ENCODE measurements around the gene NEK1. TPM values are rescaled to one million over a fixed set of nuclear protein-coding genes. Genes with fewer than 3 reads are reported as not detected.

NEK1 gene
- total and polyA plus RNA-seq, 2 of the 8 experiments (the other 6 are each of a cell fraction or from before 2014, with no cell fraction given) = 3.9 to 11.7 TPM

DNA sequence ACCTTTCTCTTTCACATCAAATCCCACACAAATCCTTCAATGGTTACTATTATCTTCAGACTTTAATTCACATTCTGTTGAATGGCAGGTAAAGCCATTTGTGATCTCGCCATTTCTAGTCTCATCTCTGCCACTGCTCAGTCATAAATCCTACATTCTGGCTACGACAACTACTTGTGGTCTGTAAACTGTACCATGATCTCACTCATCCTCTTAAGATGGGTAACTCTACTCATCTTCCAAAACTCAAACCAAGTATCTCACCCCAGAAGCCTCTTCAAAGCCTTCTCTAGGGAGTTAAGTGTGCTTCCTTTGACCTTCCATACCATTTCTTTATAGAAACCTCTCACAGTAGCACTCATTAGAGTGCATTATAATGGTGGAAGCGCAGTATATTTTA is 101.8 kb downstream of the NEK1 start:
- no peak overlapping the region for H3K56ac ChIP-seq (replicated peaks; ENCODE audit: insufficient read length, low read depth, low read length)
- 92% methylated on average over 3 of the region's 3 CpGs; no CpG with 5 or more reads in 1 of the 2 experiments for WGBS, 2 experiments (ENCODE audit: extremely low coverage in 1 of 2, insufficient coverage in 1 of 2, insufficient read length in 1 of 2, insufficient replicate concordance in 2 of 2, low coverage in 1 of 2, low lambda C conversion rate in 2 of 2, missing lambda C conversion rate in 1 of 2)
- H3K9me3 ChIP-seq (ENCODE audit: insufficient read depth in 2 of 2, low read depth in 1 of 2, low read length in 1 of 2) = no peaks in the 10 kb centered on the region
- TF ChIP-seq POU5F1 (IDR thresholded peaks at IDR 0.05; ENCODE audit: low read depth, low read length) (no peak), TBP (IDR thresholded peaks at IDR 0.05; ENCODE audit: low read depth, low read length) (no peak)
- no peak overlapping the region for H2BK120ac ChIP-seq (replicated peaks; ENCODE audit: low read depth, low read length)
- H3K4me2 ChIP-seq (ENCODE audit: insufficient read depth in 1 of 2, low read depth in 2 of 2, low read length in 2 of 2) = no peak overlapping the region
- no peak overlapping the region for H4K5ac ChIP-seq (ENCODE audit: insufficient read length, low read depth, low read length)
- no peaks in the 10 kb centered on the region for H3K79me1 ChIP-seq (ENCODE audit: low read depth, low read length)
- peaks cover 3% of the 10 kb centered on the region; the same call in 1 of the 2 replicates for H3K23me2 ChIP-seq (ENCODE audit: low read depth, low read length)
- H2AFZ ChIP-seq (ENCODE audit: low read length) = no peak overlapping the region
- H3K9ac ChIP-seq (replicated peaks in 1 of 4; ENCODE audit: extremely low read depth in 1 of 4, low read depth in 3 of 4, low read length in 3 of 4) = no peak overlapping the region
- no peak overlapping the region for H3K4ac ChIP-seq (replicated peaks; ENCODE audit: insufficient read length, low read depth, low read length)
- ChIA-PET CTCF (ENCODE audit: partially characterized antibody) (interaction anchor here (2.6 kb wide), 1 partner anchor 17 kb away, joined by 6 read pairs; no protein-coding TSS in a partner anchor), POLR2A (ENCODE audit: partially characterized antibody) (no interaction called here)
- no peaks in the 10 kb centered on the region for H4K20me1 ChIP-seq (replicated peaks in 1 of 2; ENCODE audit: control insufficient read depth in 1 of 2, insufficient read depth in 2 of 2, low read length in 2 of 2)
- no peaks in the 10 kb centered on the region for H3K27me3 ChIP-seq (replicated peaks in 1 of 4; ENCODE audit: control insufficient read depth in 3 of 4, extremely low read depth in 1 of 4, insufficient read depth in 3 of 4, low read length in 3 of 4)
- no peak overlapping the region for H4K91ac ChIP-seq (replicated peaks; ENCODE audit: insufficient read length, low read length)
- no peak overlapping the region for H2BK15ac ChIP-seq (ENCODE audit: low read length)
- DNase-seq (ENCODE audit: low read depth in 1 of 2, low spot score in 2 of 2) (no peak), FAIRE-seq (no peak)
- H3K23ac ChIP-seq (ENCODE audit: insufficient read length) = no peak overlapping the region
- H2BK5ac ChIP-seq (ENCODE audit: low read depth, low read length) = no peak overlapping the region
- H3K79me2 ChIP-seq (ENCODE audit: control insufficient read depth in 1 of 2, insufficient read depth in 2 of 2, low read length in 2 of 2) = no peaks in the 10 kb centered on the region
- no peak overlapping the region for H4K8ac ChIP-seq (ENCODE audit: extremely low read depth, insufficient read depth, low read length)
- H3K4me3 ChIP-seq (ENCODE audit: extremely low read depth in 1 of 4, insufficient read depth in 2 of 4, low read depth in 3 of 4, low read length in 4 of 4) = no peak overlapping the region
- no peak overlapping the region for H2BK20ac ChIP-seq (ENCODE audit: low read length)
- no peaks in the 10 kb centered on the region for H3K4me1 ChIP-seq (replicated peaks in 1 of 4; ENCODE audit: control insufficient read depth in 3 of 4, insufficient read depth in 4 of 4, low read length in 3 of 4)
- no peak overlapping the region for H3K14ac ChIP-seq (ENCODE audit: insufficient read length)
- no peak overlapping the region for H3K18ac ChIP-seq (ENCODE audit: extremely low read depth, low read length)
- H3K27ac ChIP-seq (ENCODE audit: low read depth, low read length) = no peak overlapping the region
- H2BK12ac ChIP-seq (ENCODE audit: low read depth, low read length) = no peak overlapping the region
- peaks cover 0 to 7% (median 0%) of the 10 kb centered on the region in 4 experiments; a peak in 1 of 8 replicates for H3K36me3 ChIP-seq (ENCODE audit: control insufficient read depth in 2 of 4, insufficient read depth in 4 of 4, low read length in 3 of 4)
- no peak overlapping the region for H2AK5ac ChIP-seq (ENCODE audit: low read depth, low read length)
